ENCODE measurements around the gene ITPR2. TPM values are rescaled to one million over a fixed set of nuclear protein-coding genes. Genes with fewer than 3 reads are reported as not detected.

ITPR2 gene
- total RNA-seq, 1 donor from 2014 or later, result 74.5 TPM

GRCh38 chr12:26403601-26404000 is 429.4 kb downstream of the ITPR2 start:
- Mint-ChIP-seq H3K9me3 (no peaks in the 10 kb centered on the region), H3K27ac (no peak overlapping the region), H3K27me3 (no peaks in the 10 kb centered on the region), H3K4me3 (no peak overlapping the region), H3K36me3 (ENCODE audit: low read depth) (peaks cover 17% of the 10 kb centered on the region), H3K4me1 (no peaks in the 10 kb centered on the region)
- ATAC-seq (ENCODE audit: low read depth), result no peak
- DNase-seq, result no peak
- POLR2A ChIA-PET, result no interaction called here
- no peak for TF ChIP-seq CTCF (IDR thresholded peaks at IDR 0.05)
- CTCF ChIA-PET, result interaction anchor here (0.6 to 3.9 kb wide), 6 partner anchors 11 to 302 kb away, joined by 3 to 23 read pairs (median 4); no protein-coding TSS in a partner anchor
- intact Hi-C loops (cut with micrococcal nuclease), result loop anchor here (2.0 kb wide), 1 partner anchor 215 kb away; no protein-coding TSS in a partner anchor

- peaks cover 12% of the 10 kb centered on the region for H3K36me3 Mint-ChIP-seq (ENCODE audit: low read depth)
- POLR2A ChIA-PET, result interaction anchor here (0.6 kb wide), 1 partner anchor 246 kb away, joined by 3 read pairs; no protein-coding TSS in a partner anchor
- CTCF ChIA-PET, result interaction anchor here (0.6 to 3.9 kb wide), 8 partner anchors 12 to 305 kb away, joined by 3 to 23 read pairs (median 3); no protein-coding TSS in a partner anchor
- H3K9me3 Mint-ChIP-seq, result no peaks in the 10 kb centered on the region
- no peak overlapping the region for H3K27ac Mint-ChIP-seq
- H3K4me3 Mint-ChIP-seq, result no peak overlapping the region
- no peaks in the 10 kb centered on the region for H3K27me3 Mint-ChIP-seq
- intact Hi-C loops (cut with micrococcal nuclease), result loop anchor here (1.0 to 2.0 kb wide), 3 partner anchors 214 to 305 kb away; no protein-coding TSS in a partner anchor
- TF ChIP-seq CTCF (IDR thresholded peaks at IDR 0.05), result no peak
- H3K4me1 Mint-ChIP-seq, result no peaks in the 10 kb centered on the region
- ATAC-seq (ENCODE audit: low read depth), result peak; percentile 54
- no peak for DNase-seq
Measured at GRCh38 chr12:26402648-26403047, 430.3 kb downstream of the ITPR2 start.

- Mint-ChIP-seq H3K4me3 (no peak overlapping the region), H3K9me3 (no peaks in the 10 kb centered on the region), H3K27me3 (no peaks in the 10 kb centered on the region), H3K4me1 (no peaks in the 10 kb centered on the region), H3K36me3 (ENCODE audit: low read depth) (peaks cover 8% of the 10 kb centered on the region), H3K27ac (no peak overlapping the region)
- intact Hi-C loops (cut with micrococcal nuclease), result loop anchor here (1.0 to 2.0 kb wide), 3 partner anchors 213 to 305 kb away; no protein-coding TSS in a partner anchor
- POLR2A ChIA-PET, result no interaction called here
- DNase-seq (no peak), ATAC-seq (ENCODE audit: low read depth) (no peak)
- CTCF ChIA-PET, result interaction anchor here (0.7 to 3.9 kb wide), 2 partner anchors 283 to 287 kb away, joined by 3 to 23 read pairs; no protein-coding TSS in a partner anchor
- TF ChIP-seq CTCF (IDR thresholded peaks at IDR 0.05), result no peak
Measured at GRCh38 chr12:26401874-26402273, 431.1 kb downstream of the ITPR2 start.

GRCh38 chr12:26400627-26401026 is 432.4 kb downstream of the ITPR2 start:
- ATAC-seq (ENCODE audit: low read depth), result no peak
- H3K36me3 Mint-ChIP-seq (ENCODE audit: low read depth), result peaks cover 8% of the 10 kb centered on the region
- no peaks in the 10 kb centered on the region for H3K27me3 Mint-ChIP-seq
- H3K4me1 Mint-ChIP-seq, result no peaks in the 10 kb centered on the region
- ChIA-PET POLR2A (no interaction called here), CTCF (interaction anchor here (1.2 to 3.9 kb wide), 2 partner anchors 281 to 303 kb away, joined by 3 to 23 read pairs; no protein-coding TSS in a partner anchor)
- intact Hi-C loops (cut with micrococcal nuclease), result no loop called here
- DNase-seq, result no peak
- TF ChIP-seq CTCF (IDR thresholded peaks at IDR 0.05), result no peak
- no peak overlapping the region for H3K4me3 Mint-ChIP-seq
- no peaks in the 10 kb centered on the region for H3K9me3 Mint-ChIP-seq
- no peak overlapping the region for H3K27ac Mint-ChIP-seq

- H3K27me3 Mint-ChIP-seq, result no peaks in the 10 kb centered on the region
- no peaks in the 10 kb centered on the region for H3K9me3 Mint-ChIP-seq
- intact Hi-C loops (cut with micrococcal nuclease), result no loop called here
- H3K27ac Mint-ChIP-seq, result no peak overlapping the region
- no peak overlapping the region for H3K4me3 Mint-ChIP-seq
- CTCF ChIA-PET, result interaction anchor here (1.1 to 1.2 kb wide), 2 partner anchors 280 to 302 kb away, joined by 3 read pairs; no protein-coding TSS in a partner anchor
- DNase-seq (no peak), ATAC-seq (ENCODE audit: low read depth) (no peak)
- POLR2A ChIA-PET, result interaction anchor here (0.7 to 1.2 kb wide), 3 partner anchors 100 to 281 kb away, joined by 3 read pairs; partner anchors contain the start of gene BHLHE41
- H3K36me3 Mint-ChIP-seq (ENCODE audit: low read depth), result peaks cover 8% of the 10 kb centered on the region
- no peak for TF ChIP-seq CTCF (IDR thresholded peaks at IDR 0.05)
- H3K4me1 Mint-ChIP-seq, result no peaks in the 10 kb centered on the region
Measured at GRCh38 chr12:26399381-26399780, 433.6 kb downstream of the ITPR2 start.

Measured in activated B cell treated with CpG ODN at 0.5 μM for 24 hours (primary cell).